HEK293T (cell line): Measurements from ENCODE around the gene SKIL.

Source experiments
- ARNT ChIP-seq: fragments of 450-650 bp; IDR thresholded peaks from 2 replicates; pipeline ENCODE4 v1.6.1; 2017; ENCODE audit warnings: mild to moderate bottlenecking
- BHLHE40 ChIP-seq: fragments of 450-650 bp; IDR thresholded peaks from 2 replicates; pipeline ENCODE4 v1.6.1; 2016; ENCODE audit warnings: mild to moderate bottlenecking, moderate library complexity, borderline replicate concordance
- FOXA1 ChIP-seq: fragments of 450-650 bp; IDR thresholded peaks from 2 replicates; pipeline ENCODE4 v1.6.1; 2016; ENCODE audit warnings: mild to moderate bottlenecking
- FOXK2 ChIP-seq: fragments of 450-650 bp; IDR thresholded peaks from 2 replicates; pipeline ENCODE4 v1.6.1; 2016; ENCODE audit warnings: mild to moderate bottlenecking
- SUZ12 ChIP-seq: fragments of 450-650 bp; IDR thresholded peaks from 2 replicates; pipeline ENCODE4 v1.6.1; 2016; ENCODE audit warnings: mild to moderate bottlenecking
- TARDBP ChIP-seq: fragments of 450-650 bp; IDR thresholded peaks from 2 replicates; pipeline ENCODE4 v1.6.1; 2016
- ZNF384 ChIP-seq: fragments of 450-650 bp; IDR thresholded peaks from 2 replicates; pipeline ENCODE4 v1.6.1; 2016

GRCh38 chr3:170423001-170423615, 65.6 kb downstream of the SKIL start:
- TF ChIP-seq BHLHE40: no peak
- TF ChIP-seq ARNT: no peak
- no peak for TF ChIP-seq SUZ12
- no peak for TF ChIP-seq FOXK2
- no peak for TF ChIP-seq FOXA1
- no peak for TF ChIP-seq TARDBP
- TF ChIP-seq ZNF384: no peak
